Caco-2 (cell line): ENCODE data around the gene UMAD1. TPM values are rescaled to one million over a fixed set of nuclear protein-coding genes. Genes with fewer than 3 reads are reported as not detected.

Experiments
- BruUV-seq: library from RNA; stranded (reverse); fragments of 400-500 nt; replicated peaks from 2 replicates; lab custom pipeline; 2021; lab: Mats Ljungman, UMichigan
- CTCF ChIA-PET: fragments of 300-600 bp; sonication (Branson Sonifier 250); formaldehyde crosslinking; loops from one replicate; lab custom pipeline; 2022; ENCODE audit warnings: antibody characterized with exemption; lab: Charles Lee
- POLR2A ChIA-PET: fragments of 300-600 bp; sonication (Branson Sonifier 250); formaldehyde crosslinking; loops from one replicate; lab custom pipeline; 2022; ENCODE audit warnings: antibody characterized with exemption; lab: Charles Lee
- DNase-seq, 2 experiments: peaks; one replicate each; pipeline versions ENCODE4 v3.0.0 to v3.0.0-alpha.2; 2020 to 2022
- H3K27me3 ChIP-seq: replicated peaks from 2 replicates; pipeline ENCODE4 v1.6.0; 2011; ENCODE audit warnings: low read length; ENCODE audit not compliant: control insufficient read depth, insufficient read depth
- H3K36me3 ChIP-seq: 2 replicates; pipeline ENCODE4 v1.5.1; 2011; ENCODE audit warnings: low read length; ENCODE audit not compliant: control insufficient read depth, insufficient read depth
- H3K4me1 ChIP-seq: fragments of 250-450 bp; sonication (Bioruptor Pico); 2 replicates; pipeline ENCODE4 v1.5.1; 2020; ENCODE audit warnings: mild to moderate bottlenecking
- H3K4me3 ChIP-seq: 2 replicates; pipeline ENCODE4 v1.5.1; 2011; ENCODE audit warnings: low read depth, mild to moderate bottlenecking, control low read depth, low read length
- H3K9me3 ChIP-seq: fragments of 250-450 bp; sonication (Bioruptor Pico); 2 replicates; pipeline ENCODE4 v1.5.1; 2020; ENCODE audit warnings: mild to moderate bottlenecking, moderate library complexity
- H3K27ac Mint-ChIP-seq: one replicate; pipeline ENCODE4 v1.8.0; 2022; ENCODE audit warnings: mixed read lengths; ENCODE audit not compliant: unreplicated experiment
- H3K27me3 Mint-ChIP-seq: one replicate; pipeline ENCODE4 v1.8.0; 2022; ENCODE audit warnings: mixed read lengths; ENCODE audit not compliant: insufficient read depth, unreplicated experiment
- H3K36me3 Mint-ChIP-seq: one replicate; pipeline ENCODE4 v1.8.0; 2022; ENCODE audit warnings: mild to moderate bottlenecking, mixed read lengths; ENCODE audit not compliant: insufficient read depth, unreplicated experiment
- H3K4me1 Mint-ChIP-seq: one replicate; pipeline ENCODE4 v1.8.0; 2022; ENCODE audit warnings: low read depth, mixed read lengths; ENCODE audit not compliant: unreplicated experiment
- H3K4me3 Mint-ChIP-seq: one replicate; pipeline ENCODE4 v1.8.0; 2022; ENCODE audit warnings: mild to moderate bottlenecking, moderate library complexity, mixed read lengths; ENCODE audit not compliant: unreplicated experiment
- H3K9me3 Mint-ChIP-seq: one replicate; pipeline ENCODE4 v1.8.0; 2022; ENCODE audit warnings: mixed read lengths; ENCODE audit not compliant: unreplicated experiment
- intact Hi-C: fragments of 100-400 bp; cut with micrococcal nuclease; formaldehyde crosslinking; loops from one replicate; pipeline ENCODE4 v1.10.0; 2022; ENCODE audit not compliant: unreplicated experiment
- total RNA-seq: library from RNA; stranded (reverse); gene quantifications from 2 replicates; pipeline ENCODE4 v1.2.3, GENCODE V29; 2022
- TF ChIP-seq, protein P1 (sequence below), 2 experiments: fragments of 200-600 bp in 1 of 2; IDR thresholded peaks; 1 replicate in 1 of 2; 2 replicates in 1 of 2; pipeline versions ENCODE4 v1.5.1 to v1.8.0; 2011 to 2022; ENCODE audit warnings: antibody characterized with exemption in 1 of 2, control low read depth in 1 of 2, inconsistent platforms in 1 of 2, low read depth in 1 of 2, low read length in 1 of 2, mild to moderate bottlenecking in 1 of 2, moderate library complexity in 1 of 2; ENCODE audit not compliant: insufficient read depth in 1 of 2, severe bottlenecking in 1 of 2, unreplicated experiment in 1 of 2

Gene UMAD1
- total RNA-seq, 1 experiment from 2014 or later = 20.0 TPM

DNA sequence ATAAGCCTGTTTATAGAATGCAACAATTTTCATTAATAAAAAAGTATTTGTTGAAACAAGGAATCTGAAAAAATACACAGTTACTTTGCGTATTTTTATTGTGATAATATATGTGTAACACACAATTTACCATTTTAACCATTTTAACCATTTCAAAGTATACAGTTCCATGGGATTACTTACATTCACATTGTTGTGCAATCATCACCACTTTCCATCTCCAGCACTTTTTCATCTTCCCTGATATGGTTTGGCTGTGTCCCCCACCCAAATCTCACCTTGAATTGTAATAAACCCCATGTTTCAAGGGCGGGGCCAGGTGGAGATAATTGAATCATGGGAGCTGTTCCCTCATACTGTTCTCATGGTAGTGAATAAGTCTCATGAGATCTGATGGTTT, 266.8 kb downstream of the UMAD1 start:
- Histone ChIP-seq H3K4me1 (peaks cover 25% of the 10 kb centered on the region), H3K36me3 (no peaks in the 10 kb centered on the region), H3K4me3 (no peak overlapping the region), H3K27me3 (no peaks in the 10 kb centered on the region), H3K9me3 (peaks cover 4% of the 10 kb centered on the region; the same call in 1 of the 2 replicates)
- H3K4me1 Mint-ChIP-seq = peaks cover 7% of the 10 kb centered on the region
- TF ChIP-seq, protein P1, sequence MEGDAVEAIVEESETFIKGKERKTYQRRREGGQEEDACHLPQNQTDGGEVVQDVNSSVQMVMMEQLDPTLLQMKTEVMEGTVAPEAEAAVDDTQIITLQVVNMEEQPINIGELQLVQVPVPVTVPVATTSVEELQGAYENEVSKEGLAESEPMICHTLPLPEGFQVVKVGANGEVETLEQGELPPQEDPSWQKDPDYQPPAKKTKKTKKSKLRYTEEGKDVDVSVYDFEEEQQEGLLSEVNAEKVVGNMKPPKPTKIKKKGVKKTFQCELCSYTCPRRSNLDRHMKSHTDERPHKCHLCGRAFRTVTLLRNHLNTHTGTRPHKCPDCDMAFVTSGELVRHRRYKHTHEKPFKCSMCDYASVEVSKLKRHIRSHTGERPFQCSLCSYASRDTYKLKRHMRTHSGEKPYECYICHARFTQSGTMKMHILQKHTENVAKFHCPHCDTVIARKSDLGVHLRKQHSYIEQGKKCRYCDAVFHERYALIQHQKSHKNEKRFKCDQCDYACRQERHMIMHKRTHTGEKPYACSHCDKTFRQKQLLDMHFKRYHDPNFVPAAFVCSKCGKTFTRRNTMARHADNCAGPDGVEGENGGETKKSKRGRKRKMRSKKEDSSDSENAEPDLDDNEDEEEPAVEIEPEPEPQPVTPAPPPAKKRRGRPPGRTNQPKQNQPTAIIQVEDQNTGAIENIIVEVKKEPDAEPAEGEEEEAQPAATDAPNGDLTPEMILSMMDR (IDR thresholded peaks at IDR 0.05; ENCODE audit: insufficient read depth in 1 of 2, low read depth in 1 of 2, low read length in 1 of 2, severe bottlenecking in 1 of 2, unreplicated experiment in 1 of 2) = no peak
- BruUV-seq = no TSS peak
- H3K4me3 Mint-ChIP-seq = no peak overlapping the region
- peaks cover 19% of the 10 kb centered on the region for H3K9me3 Mint-ChIP-seq
- CTCF ChIA-PET = no interaction called here
- no peak for DNase-seq
- no peaks in the 10 kb centered on the region for H3K27me3 Mint-ChIP-seq
- intact Hi-C loops = no loop called here
- POLR2A ChIA-PET = no interaction called here
- no peak overlapping the region for H3K27ac Mint-ChIP-seq
- H3K36me3 Mint-ChIP-seq = peaks cover 7% of the 10 kb centered on the region

DNA sequence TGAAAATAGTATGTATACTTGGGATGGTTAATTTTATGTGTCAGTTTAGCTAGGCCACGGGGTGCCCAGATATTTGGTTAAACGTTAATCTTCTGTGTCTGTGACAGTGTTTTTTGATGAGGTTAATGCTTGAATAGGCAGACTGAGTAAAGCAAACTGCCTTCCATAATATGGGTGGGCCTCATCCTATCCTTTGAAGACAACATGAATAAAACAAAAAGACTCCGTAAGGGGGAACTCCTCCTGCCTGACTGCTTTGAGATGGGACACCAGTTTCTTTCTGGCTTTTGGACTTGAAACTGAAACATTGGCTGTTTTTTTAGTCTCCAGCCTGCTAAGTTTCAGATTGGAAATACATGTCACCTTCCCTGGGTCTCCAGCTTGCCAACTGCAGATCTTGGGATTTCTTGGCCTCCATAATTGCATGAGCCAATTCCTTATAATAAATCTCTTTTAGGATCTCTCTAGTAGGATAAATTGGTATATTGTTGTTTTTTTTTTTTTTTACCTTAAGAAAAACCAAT, 268.1 kb downstream of the UMAD1 start:
- CTCF ChIA-PET = no interaction called here
- peaks cover 18% of the 10 kb centered on the region for H3K4me1 Mint-ChIP-seq
- BruUV-seq = no TSS peak
- H3K27ac Mint-ChIP-seq = no peak overlapping the region
- Histone ChIP-seq H3K36me3 (no peaks in the 10 kb centered on the region), H3K27me3 (no peaks in the 10 kb centered on the region), H3K9me3 (peaks cover 4% of the 10 kb centered on the region; the same call in 1 of the 2 replicates), H3K4me3 (no peak overlapping the region), H3K4me1 (peaks cover 39% of the 10 kb centered on the region)
- TF ChIP-seq, protein P1 (IDR thresholded peaks at IDR 0.05; ENCODE audit: insufficient read depth in 1 of 2, low read depth in 1 of 2, low read length in 1 of 2, severe bottlenecking in 1 of 2, unreplicated experiment in 1 of 2) = no peak
- DNase-seq = no peak
- peaks cover 9% of the 10 kb centered on the region for H3K36me3 Mint-ChIP-seq
- peaks cover 19% of the 10 kb centered on the region for H3K9me3 Mint-ChIP-seq
- intact Hi-C loops = no loop called here
- POLR2A ChIA-PET = no interaction called here
- H3K4me3 Mint-ChIP-seq = no peak overlapping the region
- no peaks in the 10 kb centered on the region for H3K27me3 Mint-ChIP-seq

GRCh38 chr7:7909376-7909775, 268.8 kb downstream of the UMAD1 start:
- H3K4me3 Mint-ChIP-seq = no peak overlapping the region
- H3K4me1 Mint-ChIP-seq = peaks cover 18% of the 10 kb centered on the region
- Histone ChIP-seq H3K36me3 (no peaks in the 10 kb centered on the region), H3K27me3 (no peaks in the 10 kb centered on the region), H3K9me3 (peaks cover 4% of the 10 kb centered on the region; the same call in 1 of the 2 replicates), H3K4me3 (no peak overlapping the region), H3K4me1 (peaks cover 41% of the 10 kb centered on the region)
- no peak for DNase-seq
- H3K9me3 Mint-ChIP-seq = peaks cover 19% of the 10 kb centered on the region
- H3K27ac Mint-ChIP-seq = no peak overlapping the region
- peaks cover 9% of the 10 kb centered on the region for H3K36me3 Mint-ChIP-seq
- CTCF ChIA-PET = no interaction called here
- POLR2A ChIA-PET = no interaction called here
- intact Hi-C loops = no loop called here
- no TSS peak for BruUV-seq
- TF ChIP-seq, protein P1 (IDR thresholded peaks at IDR 0.05; ENCODE audit: insufficient read depth in 1 of 2, low read depth in 1 of 2, low read length in 1 of 2, severe bottlenecking in 1 of 2, unreplicated experiment in 1 of 2) = no peak
- H3K27me3 Mint-ChIP-seq = no peaks in the 10 kb centered on the region
